Measurements from ENCODE around the gene HSPA9.

Gene HSPA9

DNA sequence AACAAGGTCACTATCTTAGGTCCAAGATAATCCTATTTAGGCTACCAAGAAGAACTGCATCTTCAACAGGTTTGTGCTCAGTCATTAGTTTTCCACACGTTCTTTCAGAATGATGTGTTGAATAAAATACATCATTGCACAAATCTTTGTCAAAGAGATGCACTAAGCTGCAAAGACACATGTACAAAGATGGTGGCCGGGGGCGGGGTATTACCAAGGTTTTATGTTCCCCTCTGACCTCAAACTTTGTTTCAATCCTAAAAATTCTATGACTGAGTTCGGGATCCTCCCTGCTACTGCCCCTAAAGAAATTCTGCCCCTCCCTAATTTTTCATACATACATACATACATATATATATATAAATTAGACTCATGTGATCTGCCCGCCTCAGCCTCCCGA is 14.2 kb downstream of the HSPA9 start:
- DNase-seq: no peak

DNA sequence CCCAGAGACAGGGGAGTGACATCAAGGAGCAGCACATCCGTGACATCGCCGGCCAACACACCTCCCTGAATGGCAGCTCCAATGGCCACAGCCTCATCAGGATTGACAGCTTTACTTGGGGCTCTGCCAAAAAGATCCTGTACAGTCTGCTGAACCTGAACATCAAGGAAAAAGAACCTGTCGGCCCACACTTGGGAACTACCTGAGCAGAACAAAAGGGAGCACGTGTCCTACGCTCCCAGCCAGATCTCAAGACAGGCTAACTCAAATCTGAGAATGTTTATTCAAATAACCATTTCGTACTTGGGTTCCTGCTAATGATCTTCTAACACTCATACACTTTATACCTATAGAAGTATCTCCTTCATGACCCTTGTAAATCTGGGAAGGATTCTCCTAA is 15.3 kb downstream of the HSPA9 start:
- DNase-seq: no peak

DNA sequence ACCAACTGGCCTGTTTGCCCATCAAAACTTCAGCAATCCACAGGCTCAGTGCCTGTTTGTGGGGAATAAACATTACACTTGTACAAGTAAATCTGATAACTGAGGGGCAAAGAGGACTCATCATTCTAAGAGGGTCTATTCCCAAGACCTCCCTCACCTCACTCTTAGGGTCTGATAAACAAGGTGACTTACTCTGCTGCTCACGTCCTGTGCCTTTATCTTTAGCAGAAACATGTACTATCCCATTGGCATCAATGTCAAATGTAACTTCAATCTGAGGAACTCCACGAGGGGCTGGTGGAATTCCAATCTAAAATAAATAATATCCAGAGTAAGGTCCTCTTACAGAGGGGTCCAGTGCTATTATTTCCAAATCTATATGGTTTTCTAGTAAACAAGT is 17.5 kb downstream of the HSPA9 start:
- DNase-seq: no peak

DNA sequence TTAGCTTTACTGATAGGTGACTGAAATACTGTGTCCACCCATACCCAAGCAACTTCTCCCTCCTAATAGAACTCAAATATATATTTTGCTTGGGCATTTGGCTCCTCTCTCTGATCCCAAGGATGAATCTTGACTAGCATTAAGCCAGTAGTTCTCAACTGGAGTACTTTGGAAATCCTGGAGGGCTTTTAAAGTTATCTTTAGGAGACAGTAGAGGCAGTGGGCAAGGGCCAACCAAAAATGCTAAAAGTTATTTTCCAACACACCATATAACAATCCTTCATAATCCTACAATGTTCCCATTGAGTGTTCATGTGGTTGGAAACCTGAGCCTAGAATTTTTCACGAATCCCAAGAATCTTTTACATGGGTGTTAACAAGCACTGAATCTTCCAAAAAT is 21.1 kb downstream of the HSPA9 start:
- DNase-seq: no peak

DNA sequence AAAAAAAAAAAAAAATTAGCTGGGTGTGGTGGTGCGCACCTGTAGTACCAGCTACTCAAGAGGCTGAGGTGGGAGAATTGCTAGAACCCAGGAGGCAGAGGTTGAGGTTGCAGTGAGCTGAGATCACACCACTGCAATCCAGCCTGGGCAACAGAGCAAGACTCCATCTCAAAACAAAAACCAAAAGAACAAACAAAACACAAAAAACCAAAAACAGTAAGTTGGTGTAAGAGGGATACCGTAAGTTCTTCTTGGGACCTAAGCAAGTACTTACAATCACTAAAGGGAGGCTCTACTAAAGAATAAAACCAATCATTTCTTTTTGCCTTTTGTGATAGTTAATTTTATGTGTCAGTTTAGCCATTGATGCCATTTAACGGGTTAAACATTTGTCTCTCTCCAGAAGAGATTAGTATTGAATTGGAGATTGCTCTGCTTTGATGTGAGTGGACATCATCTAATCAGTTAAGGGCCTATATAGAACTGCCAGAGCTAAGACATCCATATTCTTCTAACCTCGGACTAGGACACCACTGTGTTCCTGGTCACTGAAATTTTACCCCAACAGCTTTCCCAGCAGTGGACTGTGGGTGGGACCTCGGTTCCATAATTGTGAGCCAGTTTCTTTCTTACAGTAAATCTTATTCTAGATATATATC is 21.6 kb downstream of the HSPA9 start:
- DNase-seq: no peak

DNA sequence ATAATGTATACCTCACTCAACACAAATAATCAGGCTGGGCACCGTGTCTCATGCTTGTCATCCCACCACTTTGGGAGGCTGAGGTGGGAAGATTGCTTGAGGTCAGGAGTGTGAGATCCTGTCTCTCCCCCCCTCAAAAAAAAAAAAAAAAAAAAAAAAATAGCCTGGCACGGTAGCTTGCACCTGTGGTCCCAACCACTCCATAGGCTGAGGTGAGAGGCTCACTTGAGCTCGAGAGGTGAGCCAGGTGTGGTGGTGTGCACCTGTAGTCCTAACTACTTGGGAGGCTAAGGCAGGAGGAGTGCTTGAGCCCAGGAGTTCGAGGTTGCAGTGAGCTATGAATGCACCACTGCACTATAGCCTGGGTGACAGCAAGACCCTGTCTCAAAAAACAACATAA is 22.5 kb downstream of the HSPA9 start:
- no peak for DNase-seq

DNA sequence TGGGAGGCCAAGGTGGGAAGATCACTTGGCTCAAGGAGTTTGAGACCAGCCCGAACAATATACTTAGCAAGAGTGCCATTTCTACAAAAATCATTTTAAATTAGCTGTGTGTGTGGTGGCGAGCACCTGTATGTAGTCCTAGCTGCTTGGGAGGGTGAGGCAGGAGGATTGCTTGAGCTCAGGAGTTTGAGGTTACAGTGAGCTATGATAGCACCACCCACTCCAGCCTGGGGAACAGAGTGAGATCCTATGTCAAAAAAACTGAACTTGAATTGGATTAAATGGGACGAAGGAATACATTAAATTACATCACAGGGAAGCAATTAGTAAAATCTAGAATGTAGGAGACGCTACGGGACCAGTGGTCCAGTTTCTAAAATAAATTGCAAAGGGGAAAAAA is 25.8 kb downstream of the HSPA9 start:
- DNase-seq: no peak

DNA sequence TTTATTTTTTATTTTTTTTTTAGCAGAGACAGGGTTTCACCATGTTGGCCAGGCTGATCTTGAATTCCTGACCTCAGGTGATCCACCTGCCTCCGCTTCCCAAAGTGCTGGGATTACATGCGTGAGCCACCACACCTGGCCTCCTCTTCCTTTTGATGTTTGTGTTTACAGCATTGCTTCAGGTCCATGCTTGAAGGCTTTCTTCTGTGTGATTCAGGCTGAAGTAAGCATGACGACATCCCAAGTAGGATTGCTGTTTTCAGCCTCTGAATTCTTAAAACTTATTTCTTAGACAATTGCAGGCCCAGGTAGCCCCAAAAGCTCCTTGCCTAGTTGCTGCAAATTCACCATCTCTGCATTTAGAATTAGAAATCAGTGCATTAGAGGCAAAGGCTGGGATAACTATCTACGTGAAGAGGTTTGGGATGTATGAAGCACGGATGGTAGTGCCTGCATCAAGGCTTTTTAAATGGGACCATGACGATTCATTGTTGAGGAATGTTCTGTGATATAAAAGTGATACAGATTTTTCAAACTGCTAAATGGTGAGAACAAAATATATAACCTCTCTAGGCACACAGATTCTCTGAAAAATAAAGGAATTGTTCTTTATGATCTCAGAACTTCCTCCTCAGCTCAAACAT is 29.2 kb downstream of the HSPA9 start:
- DNase-seq: no peak

DNA sequence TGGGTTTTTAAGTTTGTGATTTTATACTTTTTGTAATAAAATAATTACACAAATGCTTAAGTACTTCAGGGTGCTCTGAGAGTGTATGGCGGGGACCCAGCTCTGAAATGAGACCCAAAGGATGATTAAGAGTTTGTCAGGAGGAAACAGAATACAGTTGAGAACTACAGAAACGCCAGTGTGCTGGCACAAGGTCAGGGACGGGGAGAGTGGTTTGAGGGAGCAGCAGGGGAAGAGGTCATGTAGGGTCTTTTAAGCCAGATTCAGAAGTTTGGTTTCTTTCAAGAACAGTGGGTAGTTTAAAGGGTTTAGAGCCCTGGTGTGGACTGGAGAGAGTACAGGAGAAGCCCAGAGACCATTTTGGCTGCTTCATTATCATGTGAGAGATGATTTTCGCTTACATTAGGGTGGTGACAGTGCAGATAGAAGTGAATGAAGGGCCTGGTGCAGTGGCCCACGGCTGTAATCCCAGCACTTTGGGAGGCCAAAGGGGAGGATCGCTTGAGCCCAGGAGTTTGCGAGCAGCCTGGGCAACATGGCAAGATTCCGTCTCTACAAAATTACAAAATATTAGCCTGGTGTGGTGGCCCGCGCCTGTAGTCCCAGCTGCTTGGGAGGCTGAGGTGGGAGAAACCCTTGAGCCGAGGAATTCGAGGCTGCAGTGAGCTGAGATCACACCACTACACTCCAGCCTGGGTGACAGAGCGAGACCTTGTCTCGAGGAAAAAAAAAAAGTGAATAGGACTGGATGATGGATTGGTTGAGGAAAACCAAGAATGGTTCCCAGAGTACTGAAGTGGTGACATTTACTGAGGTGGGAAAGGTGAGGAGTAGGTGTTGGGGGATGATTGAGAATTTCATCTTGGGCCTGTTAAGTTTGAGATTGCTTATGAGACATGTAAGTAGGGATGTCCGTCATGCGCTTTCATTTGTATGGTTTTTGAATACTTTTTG is 30.7 kb downstream of the HSPA9 start:
- DNase-seq: peak; percentile 38

DNA sequence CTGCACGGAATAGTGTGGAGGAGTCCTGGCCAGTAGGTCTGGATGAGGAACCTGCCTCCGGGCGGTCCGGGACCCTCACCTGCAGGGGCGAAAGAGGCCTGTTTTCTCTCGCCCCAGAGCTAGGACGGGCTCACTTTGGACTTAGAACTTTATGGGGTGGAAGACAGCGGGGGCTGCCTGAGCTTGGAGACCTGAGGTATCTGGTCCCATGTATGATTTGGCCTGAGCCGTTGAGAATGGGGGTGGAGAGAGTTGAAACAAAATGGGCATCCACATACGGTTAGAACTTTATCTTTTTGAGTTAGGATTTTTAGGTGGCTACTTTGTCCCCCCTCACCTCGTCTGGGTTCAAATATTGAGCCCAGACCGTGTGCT is 31.5 kb downstream of the HSPA9 start:
- no peak for DNase-seq

DNA sequence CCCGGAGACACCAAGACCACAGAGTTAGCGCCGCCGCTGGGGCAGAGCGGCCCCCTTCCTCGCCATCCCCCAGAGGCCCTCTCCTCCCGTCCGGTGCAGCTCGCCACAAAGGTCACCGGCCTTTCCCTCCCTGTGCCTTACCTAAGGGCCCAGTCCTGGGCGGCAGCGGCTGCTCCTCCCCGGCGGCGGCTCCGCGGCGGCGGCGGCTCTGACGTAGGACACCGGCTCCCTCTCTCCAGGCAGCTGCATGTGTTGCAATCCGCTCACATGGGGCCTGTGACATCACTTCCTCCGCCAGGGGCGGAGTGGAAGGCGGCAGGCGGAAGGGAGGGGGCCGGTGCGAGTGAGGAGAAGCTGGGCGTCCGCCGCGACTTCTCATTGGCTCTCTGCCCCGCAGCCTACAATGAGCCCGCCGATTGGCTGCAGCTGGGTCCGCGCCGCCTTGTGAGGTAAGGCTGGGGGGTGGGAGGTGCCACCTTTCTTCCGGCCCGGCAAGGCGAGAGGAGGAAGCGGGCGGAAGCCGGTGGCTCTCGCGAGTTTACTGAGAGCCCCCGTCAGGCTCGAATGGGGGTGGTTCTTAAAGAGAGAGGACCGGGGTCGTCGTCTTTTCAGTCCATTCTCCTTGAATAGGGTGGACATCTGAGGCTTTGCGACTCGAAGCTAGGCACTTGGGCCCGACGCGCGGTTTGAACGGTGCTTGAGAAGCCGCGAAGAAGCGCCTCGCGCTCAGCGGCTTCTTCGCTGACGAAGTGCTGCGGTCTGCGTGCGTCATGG is 32.1 kb downstream of the HSPA9 start, which contains the start of gene ETF1:
Gene ETF1, minus strand, starts transcription at position 281 of the 774 bp plus-strand sequence. CDS start 318 bp downstream, outside the sequence.
- peak; percentile 100 for DNase-seq

DNA sequence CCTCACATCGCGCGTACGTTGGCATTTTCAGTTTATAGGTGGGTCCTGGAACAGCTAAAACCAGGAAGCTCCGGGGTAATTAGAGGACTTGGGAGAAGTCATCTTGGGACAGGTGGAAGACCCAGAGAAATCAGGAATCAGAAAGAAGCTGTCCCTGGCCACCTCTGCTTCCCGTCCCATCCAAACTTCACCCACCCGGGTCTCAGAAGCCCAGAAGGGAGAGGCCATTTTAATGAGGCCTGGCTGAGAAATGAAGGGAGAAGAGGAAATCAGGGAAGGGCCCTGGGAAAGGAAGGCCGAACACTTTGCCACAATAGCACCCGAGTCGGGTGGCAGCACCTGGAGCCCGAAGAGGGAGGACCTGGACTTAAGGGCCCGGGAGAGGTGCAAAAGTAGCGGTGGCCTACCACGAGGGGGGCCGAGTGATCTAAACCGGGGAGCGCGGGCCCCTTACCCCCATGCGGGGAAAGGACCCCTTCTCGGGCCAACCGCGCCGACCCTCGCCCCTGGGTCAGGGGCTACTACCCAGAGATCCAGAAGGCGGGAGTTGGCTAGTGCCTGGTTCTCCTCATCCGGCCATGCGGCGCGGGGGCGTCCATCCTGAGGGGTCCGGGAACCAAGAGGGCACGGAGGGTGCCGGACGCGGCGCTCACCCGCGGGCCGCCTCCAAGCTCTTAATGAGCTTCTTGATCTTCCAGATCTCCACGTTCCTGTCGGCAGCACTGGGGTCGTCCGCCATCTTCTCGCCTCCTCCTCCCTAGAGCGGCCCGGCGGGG is 32.8 kb downstream of the HSPA9 start:
- no peak for DNase-seq

DNA sequence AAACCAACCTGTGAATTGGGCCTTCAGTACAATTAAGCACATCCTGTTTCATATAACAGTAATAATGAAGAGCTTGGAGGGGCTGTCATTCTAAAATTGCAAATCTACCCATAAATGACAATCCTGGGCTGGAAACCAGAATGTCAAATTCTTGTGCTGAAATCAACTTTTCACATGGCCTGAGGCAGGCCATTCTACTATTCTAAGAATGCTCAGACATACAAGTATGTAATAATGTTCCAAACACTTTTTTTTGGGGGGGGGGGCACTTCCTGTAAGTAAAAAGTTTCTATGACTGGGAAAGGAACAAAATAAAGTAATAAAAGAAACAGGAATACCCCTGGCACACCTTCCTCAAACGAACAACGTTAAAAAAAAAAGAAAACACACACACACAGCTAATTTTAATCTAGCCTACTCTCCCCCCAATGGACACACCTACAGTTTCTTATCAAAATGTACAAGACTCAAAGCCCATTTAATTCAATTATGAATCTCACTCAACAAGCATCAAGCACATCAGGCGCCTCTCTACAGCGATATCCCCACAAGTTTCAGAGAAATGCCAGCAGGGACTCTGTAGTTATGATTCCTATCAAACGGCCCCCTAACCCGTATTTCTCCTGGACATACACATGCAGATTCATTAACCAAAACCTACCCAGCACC is 33.6 kb downstream of the HSPA9 start:
- peak; percentile 58 for DNase-seq

DNA sequence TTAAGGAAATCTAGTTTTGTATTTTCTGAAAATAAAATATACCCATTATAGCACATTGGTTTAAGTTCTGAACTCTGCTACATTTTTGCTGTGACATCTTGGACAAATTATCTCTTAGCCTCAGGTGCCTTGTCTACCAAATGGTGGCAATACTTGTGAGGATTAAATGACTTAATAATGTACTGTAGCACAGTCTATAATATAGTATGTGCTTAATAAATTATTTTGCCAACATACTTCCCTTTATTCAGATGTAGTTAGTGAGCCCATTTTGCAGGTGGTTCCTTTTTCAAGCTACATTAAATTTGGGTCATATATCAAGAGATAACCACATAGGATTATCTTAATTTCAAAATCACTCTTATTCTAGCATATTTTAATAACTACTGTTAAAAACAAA is 35.4 kb downstream of the HSPA9 start:
- no peak for DNase-seq

DNA sequence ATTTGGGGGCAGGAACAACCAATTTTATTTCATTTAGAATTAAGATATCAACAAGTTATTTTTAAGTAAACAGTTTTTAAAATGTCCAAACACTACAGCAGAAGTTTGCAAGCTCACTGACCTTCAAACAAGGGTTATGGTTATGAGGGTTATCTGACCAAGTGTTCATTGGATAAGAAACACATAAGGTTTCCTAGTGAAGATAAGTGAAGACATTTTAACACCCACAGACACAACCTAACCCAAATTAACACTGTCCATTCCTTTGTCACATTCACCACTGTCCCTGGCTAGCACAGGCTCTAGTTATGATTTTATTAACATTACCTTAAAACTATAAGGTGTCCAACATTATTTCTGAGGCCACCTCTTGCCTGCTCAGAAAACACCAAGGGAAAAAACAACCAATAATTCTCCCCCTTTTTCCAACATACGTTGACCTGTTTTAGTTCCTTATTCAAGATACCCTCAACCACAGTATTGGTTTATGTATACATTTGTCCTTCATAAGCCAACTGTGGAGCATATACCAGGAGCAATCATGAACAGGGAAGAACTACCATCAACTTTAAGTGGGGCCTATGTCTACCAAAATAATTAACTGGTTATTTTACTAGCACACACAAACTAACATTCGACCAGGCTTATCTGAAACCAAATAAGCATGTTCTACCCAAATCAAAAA is 36.1 kb downstream of the HSPA9 start:
- peak; percentile 33 for DNase-seq

DNA sequence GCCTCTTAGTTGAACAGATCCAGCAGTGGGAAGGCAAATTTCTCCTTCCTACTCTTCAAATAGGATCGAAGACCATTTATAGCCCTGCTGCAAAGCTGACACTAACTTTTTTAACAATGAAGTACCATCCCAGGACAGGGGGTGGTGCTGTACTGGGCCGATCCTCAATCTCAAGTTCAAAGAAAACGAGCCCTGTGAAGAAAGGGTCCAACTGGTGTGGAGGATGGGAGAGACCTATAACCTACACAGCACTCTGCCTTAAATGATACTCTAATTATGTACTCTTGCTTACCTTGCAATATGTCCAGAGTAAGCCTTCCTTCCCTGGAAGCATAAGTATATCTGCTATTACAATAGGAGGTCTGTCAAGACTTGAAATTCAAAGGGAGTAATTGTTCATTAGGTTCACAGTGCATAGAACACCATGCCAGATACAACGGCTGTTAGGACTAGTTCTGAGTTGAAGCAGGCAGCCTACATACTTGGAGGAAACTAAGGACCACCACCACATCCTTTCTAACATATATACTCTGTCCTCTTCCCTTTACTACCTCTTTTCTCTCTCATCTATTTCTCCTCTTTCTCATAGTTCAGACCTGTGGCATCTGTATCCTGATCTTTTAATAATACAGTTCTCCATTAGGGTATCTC is 38.4 kb downstream of the HSPA9 start:
- DNase-seq: peak; percentile 52

DNA sequence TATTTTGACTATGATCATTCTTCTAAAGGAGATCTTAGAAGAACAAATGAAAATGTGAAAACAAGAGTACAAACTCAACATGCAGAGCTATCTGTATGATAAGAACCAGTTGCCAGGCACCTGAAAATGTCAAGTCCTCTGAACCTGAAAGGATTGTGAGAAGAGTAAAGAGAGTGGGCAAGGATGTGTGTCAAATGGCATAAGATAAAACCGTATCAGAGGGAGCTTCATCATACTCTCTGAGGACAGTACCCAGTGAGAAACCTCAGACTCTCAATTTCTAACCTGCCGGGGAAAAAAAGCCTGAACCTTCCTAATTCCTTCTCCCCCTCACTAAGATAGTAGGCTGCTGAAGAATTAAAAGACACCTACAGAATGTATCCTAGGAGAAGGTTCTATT is 39.0 kb downstream of the HSPA9 start:
- no peak for DNase-seq

DNA sequence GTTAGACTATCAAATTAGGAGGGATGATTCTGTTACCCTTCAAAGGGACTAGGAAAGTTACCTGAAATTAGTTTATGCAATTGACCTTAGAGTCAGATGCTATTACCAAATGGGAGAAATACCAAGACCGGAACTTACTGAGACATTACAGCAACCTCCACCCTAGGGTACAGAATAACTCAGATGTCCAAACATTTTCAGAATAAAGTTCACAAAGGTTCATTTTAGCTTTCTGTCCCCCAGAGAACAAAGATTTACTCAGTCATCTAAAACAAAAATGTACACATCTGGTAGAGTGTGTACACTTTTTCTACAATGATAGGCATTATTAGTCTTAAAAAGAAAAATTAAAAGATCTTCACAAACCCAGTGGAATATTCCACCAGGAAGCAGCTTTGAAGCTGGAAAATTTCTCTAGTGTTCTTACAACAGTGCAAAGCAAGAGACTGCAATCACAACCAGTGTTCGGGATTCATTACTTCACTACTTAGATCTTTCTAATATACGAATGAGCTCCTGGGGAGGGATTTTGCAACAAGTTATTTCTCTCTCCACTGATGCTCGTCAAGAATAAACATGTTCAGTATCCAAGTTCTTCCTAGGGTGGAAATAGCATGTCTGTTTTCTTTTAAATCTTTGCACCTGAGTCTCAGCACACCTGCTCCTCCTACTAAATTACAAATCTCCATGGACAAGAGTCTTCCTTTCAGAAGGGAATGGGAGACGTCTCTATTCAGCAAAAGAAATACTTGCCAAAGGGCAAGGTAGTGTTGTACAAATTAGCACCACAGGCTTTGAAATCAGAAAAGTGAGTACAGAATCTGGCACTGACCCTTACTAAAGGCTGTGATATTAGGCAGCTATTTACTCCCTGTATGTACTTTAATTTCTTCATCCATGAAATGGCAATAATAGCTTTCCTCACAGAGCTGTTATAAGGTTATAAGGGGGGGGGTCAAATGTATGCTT is 40.9 kb downstream of the HSPA9 start:
- no peak for DNase-seq

DNA sequence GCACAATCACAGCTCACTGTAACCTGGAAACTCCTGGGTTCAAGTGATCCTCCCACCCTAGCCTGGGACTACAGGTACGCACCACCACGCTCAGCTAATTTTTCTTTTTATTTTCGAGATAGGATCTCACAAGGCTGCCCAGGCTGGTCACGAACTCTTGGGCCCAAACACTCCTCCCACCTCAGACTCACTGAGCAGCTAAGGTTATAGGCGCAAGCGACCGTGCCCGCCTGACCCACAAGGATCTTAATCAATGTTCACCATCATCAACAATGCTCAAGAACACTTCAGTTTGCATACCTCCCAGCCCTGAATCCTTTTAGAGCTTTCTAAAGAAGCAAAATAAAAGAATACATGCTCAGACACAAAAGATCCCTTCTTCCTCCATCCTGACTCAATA is 45.4 kb downstream of the HSPA9 start:
- no peak for DNase-seq

Measured in hematopoietic multipotent progenitor cell treated with erythropoietin and hydrocortisone succinate and interleukin-3 and kit ligand, for 4 days (in vitro differentiated cells).